AG04449 (cell line): Measurements from ENCODE around the gene CHPF2.
A peak's percentile ranks its signal among the peaks of the same experiment; 100 is the strongest.

Experiments used
- CTCF ChIA-PET: fragments of 350-600 bp; formaldehyde crosslinking; extraction: SDS; loops from one replicate; lab custom pipeline; 2021; ENCODE audit warnings: antibody characterized with exemption; lab: Yijun Ruan, JAX
- POLR2A ChIA-PET: fragments of 400-600, 350-600 bp; formaldehyde crosslinking; extraction: SDS; loops from one replicate; lab custom pipeline; 2020; ENCODE audit warnings: antibody characterized with exemption, inconsistent platforms; lab: Yijun Ruan, JAX
- DNase-seq: peaks from one replicate; pipeline ENCODE4 v3.0.0-alpha.2; 2010; ENCODE audit warnings: low read depth, low spot score
- H3K4me3 ChIP-seq: 2 replicates; pipeline ENCODE4 v1.5.1; 2011; ENCODE audit warnings: low read depth, mild to moderate bottlenecking, control low read depth, low read length
- CTCF ChIP-seq: IDR thresholded peaks from one replicate; pipeline ENCODE4 v1.5.1; 2011; ENCODE audit warnings: mild to moderate bottlenecking, moderate library complexity, low read length, control low read depth, inconsistent platforms; ENCODE audit not compliant: insufficient read depth; ENCODE audit errors: missing control alignments

CHPF2 gene

GRCh38 chr7:151252961-151253711 is 20.9 kb downstream of the CHPF2 start:
- DNase-seq, result no peak
- TF ChIP-seq CTCF, result no peak
- POLR2A ChIA-PET, result interaction anchor here (0.6 to 2.6 kb wide), 3 partner anchors 20 to 51 kb away, joined by 3 to 9 read pairs (median 8); partner anchors contain the start of genes ABCF2 and CHPF2
- peak overlapping the region; percentile 69 for H3K4me3 ChIP-seq
- CTCF ChIA-PET, result interaction anchor here (0.8 to 2.8 kb wide), 5 partner anchors 10 to 144 kb away, joined by 3 to 26 read pairs (median 6); no protein-coding TSS in a partner anchor

GRCh38 chr7:151254316-151254715 is 22.0 kb downstream of the CHPF2 start:
- no peak overlapping the region for H3K4me3 ChIP-seq
- ChIA-PET CTCF (interaction anchor here (0.7 kb wide), 1 partner anchor 8 kb away, joined by 3 read pairs; no protein-coding TSS in a partner anchor), POLR2A (no interaction called here)
- no peak for TF ChIP-seq CTCF
- DNase-seq, result no peak

GRCh38 chr7:151254851-151255250 is 22.6 kb downstream of the CHPF2 start:
- no peak for TF ChIP-seq CTCF
- ChIA-PET POLR2A (no interaction called here), CTCF (interaction anchor here (1.1 kb wide), 1 partner anchor 11 kb away, joined by 3 read pairs; no protein-coding TSS in a partner anchor)
- DNase-seq, result no peak
- no peak overlapping the region for H3K4me3 ChIP-seq

- POLR2A ChIA-PET, result no interaction called here
- no peak overlapping the region for H3K4me3 ChIP-seq
- CTCF ChIA-PET, result interaction anchor here (1.1 to 1.9 kb wide), 3 partner anchors 9 to 49 kb away, joined by 3 to 7 read pairs (median 7); no protein-coding TSS in a partner anchor
- no peak for DNase-seq
- TF ChIP-seq CTCF, result no peak
Observed at GRCh38 chr7:151255390-151255789, 23.1 kb downstream of the CHPF2 start.

- no peak overlapping the region for H3K4me3 ChIP-seq
- CTCF ChIA-PET, result interaction anchor here (0.5 to 1.9 kb wide), 4 partner anchors 10 to 362 kb away, joined by 3 to 7 read pairs (median 5); no protein-coding TSS in a partner anchor
- no peak for TF ChIP-seq CTCF
- POLR2A ChIA-PET, result no interaction called here
- DNase-seq, result no peak
Observed at GRCh38 chr7:151256410-151257045, 24.2 kb downstream of the CHPF2 start.

- DNase-seq, result no peak
- H3K4me3 ChIP-seq, result no peak overlapping the region
- CTCF ChIA-PET, result interaction anchor here (0.8 to 1.3 kb wide), 3 partner anchors 12 to 111 kb away, joined by 3 to 4 read pairs (median 3); no protein-coding TSS in a partner anchor
- TF ChIP-seq CTCF, result no peak
- POLR2A ChIA-PET, result no interaction called here
Observed at GRCh38 chr7:151257990-151258389, 25.7 kb downstream of the CHPF2 start.
